RKO (cell line): ENCODE measurements around the gene GGACT.
"Not testable (repeated sequence)": the region's sequence is repeated elsewhere in the genome, so short reads cannot be mapped to it uniquely, and the experiment has no call there.

Experiments
- DNase-seq: peaks from one replicate; pipeline ENCODE4 v3.0.0-alpha.2; 2016; ENCODE audit warnings: low spot score

The GGACT gene

GRCh38 chr13:100588331-100589177, at the start of gene GGACT:
Gene GGACT (minus strand): TSS chr13:100588789. CDS start chr13:100532591, 56,198 bp downstream.
- DNase-seq = peak; percentile 56

DNA sequence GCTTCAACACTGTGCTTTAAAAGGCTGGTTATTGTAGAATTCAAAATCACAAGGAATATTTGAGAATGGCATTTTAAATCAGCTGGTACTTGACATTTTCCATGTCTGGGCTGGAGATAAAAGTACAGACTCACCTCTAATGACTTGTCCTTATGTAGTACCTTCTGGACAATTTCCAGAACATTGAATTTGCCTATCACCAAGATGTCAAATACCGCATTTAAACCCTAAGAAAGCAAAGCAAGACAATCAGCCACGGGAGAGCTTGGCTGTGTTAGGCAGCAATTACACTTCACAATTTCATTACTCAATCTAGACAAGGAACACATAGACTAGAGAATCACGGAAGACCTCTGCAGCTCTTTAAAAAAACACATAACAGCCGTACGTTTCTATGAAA, 49.2 kb upstream of the GGACT start:
- DNase-seq = no peak

DNA sequence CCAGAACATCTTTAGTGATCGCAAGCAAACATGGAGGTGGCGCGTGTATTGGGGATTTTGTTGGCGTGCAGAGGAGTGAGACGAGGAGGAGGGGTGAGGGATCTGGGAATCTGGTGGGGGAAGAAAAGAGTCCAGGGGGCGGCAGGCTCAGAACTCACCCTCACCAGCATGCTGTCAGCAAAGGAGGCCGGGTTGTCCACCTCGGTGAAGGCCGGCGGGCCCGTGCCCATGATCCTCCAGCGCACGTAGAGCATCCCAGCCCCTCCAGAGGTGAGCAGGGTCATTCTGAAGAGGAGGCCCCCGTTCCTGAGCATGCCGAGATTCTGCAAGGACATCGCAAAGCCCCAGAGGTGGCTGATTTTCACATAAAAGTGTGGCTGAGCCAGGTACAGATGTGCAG, 48.8 kb upstream of the GGACT start:
- DNase-seq = no peak

GRCh38 chr13:100636441-100636840, 47.9 kb upstream of the GGACT start:
- no peak for DNase-seq

DNA sequence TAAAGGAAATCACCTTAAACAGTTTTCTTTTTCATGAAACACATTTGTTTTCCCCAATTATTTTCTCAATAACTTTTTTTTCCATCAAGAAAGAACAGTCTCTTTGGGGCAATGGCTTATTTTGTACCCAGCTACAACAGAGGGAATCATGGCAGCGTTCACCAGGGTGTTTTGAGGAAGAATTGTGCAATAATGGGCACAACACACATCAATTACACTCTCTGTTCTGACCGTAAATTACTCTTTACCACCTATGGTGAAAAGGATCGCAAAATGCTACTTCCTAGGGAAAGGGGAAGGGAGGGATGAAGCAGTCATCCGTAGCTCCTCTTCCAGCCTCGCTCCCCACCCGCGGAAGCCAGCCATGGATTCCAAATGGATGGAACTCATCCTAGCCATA, 47.4 kb upstream of the GGACT start:
- DNase-seq = no peak

GRCh38 chr13:100634696-100635095, 46.1 kb upstream of the GGACT start:
- no peak for DNase-seq

DNA sequence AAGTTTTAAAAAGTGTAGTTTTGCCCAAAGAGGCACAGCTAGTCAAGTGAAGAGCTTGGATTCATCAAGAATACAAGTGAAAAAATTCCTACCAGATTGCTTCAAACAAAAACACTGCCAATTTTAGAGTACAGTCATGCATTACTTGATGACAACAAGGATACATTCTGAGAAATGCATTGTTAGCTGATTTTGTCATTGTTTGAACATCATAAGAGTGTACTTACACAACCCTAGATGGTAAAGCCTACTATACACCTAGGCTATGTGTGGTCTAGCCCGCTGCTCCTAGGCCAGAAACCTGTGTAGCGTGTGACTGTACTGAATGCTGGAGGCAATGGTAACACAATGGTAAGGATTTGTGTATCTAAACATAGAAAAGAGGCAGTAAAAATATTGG, 44.9 kb upstream of the GGACT start:
- DNase-seq = peak; percentile 53

GRCh38 chr13:100630555-100630954, 42.0 kb upstream of the GGACT start:
- no peak for DNase-seq

DNA sequence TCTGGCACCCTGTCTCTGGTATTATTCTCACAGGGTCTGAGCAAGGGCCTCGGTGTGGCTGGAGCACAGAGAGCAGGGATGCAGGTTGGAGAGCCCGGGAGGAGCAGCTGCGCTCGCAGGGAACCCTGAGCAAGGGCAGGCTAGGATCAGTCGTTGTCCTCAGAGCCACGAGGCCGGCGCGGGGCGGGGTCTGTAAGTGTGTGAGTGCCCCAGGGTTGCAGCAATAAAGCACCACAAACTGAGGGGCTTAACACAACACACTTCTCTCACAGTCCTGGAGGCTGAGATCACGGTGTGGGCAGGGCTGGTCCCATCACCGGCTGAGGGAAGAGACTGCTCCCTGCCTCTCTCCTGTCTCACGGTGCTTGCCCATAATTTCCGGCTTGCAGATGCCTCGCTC, 38.5 kb upstream of the GGACT start:
- DNase-seq = no peak

DNA sequence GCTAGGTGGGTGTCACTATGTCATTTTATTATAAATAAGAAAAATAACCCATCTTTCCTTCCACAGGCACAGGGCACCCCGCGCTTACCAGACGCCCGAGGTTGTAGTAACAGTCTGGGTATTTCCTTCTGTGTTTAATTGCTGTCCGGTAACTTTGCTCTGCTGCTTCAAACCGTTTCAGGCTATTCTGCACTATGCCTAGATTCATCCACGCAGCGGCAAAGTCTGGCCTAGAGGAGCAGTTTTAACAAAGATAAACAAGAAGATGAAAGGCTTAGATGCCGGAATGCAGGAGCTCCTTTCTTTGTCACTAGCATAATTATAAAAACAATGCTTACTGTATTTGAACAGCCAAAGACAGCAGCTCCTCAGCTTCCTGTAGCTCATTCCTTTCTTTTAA, 36.9 kb upstream of the GGACT start:
- no peak for DNase-seq

GRCh38 chr13:100620792-100621191, 32.2 kb upstream of the GGACT start:
- no peak for DNase-seq

- no peak for DNase-seq
Observed at GRCh38 chr13:100619940-100620339, 31.4 kb upstream of the GGACT start.

GRCh38 chr13:100618897-100619296, 30.3 kb upstream of the GGACT start:
- DNase-seq = not testable (repeated sequence)

DNA sequence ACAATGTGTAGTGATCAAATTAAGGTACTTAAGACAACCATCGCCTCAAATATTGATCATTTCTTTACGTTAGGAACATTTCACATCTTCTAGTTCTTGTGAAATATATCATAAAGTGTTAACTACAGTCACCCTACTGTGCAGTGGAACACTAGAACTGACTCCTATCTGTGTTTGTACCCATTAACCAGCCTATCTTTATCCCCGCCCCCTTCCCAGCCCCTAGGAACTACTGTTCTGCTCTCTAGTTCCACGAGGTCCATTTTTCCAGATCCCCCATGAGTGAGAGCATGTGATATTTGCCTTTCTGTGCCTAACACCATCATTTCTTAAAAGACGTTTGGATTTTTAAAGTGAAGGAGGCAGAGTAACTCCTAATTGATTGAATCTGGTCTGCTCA, 24.4 kb upstream of the GGACT start:
- DNase-seq = no peak

DNA sequence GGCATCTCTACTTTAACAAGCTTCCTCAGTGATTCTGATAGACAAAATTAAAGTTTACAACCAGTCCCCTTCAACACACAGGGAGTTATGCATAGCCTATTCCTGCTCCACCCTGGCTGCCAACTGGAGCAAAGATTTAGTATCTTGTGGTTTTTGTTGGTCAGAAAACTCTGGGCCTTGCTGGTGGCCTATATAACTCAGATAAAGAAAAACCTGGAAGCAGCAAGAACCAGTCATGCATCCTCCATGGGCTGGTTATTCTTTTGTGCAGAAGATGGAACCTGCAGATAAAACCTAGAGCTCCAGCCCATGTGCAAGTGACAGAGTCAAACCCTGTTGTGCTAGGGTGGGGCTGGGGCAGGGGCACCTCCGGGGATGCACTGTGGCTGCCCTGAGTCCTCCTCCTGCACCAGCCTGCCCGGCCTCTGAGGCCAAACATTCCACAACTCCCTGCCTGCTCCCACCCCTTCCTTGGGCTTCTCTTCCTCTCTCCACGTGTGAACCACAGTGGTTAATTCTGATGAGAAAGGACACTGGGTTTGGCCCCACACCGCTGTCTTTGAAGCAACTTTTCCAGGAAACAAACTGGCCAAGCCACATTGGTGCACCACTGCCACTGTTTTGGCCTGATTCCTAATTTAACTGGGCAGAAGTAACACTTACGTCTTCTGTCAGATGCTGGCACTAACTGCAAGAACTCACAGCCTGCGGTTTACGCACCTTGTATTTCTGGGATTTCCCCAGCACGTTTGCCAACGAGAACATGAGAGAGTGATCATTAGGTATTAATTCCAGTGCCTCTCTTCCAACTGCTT, 23.3 kb upstream of the GGACT start:
- no peak for DNase-seq

- DNase-seq = no peak
Observed at GRCh38 chr13:100610391-100611347, 22.1 kb upstream of the GGACT start.

DNA sequence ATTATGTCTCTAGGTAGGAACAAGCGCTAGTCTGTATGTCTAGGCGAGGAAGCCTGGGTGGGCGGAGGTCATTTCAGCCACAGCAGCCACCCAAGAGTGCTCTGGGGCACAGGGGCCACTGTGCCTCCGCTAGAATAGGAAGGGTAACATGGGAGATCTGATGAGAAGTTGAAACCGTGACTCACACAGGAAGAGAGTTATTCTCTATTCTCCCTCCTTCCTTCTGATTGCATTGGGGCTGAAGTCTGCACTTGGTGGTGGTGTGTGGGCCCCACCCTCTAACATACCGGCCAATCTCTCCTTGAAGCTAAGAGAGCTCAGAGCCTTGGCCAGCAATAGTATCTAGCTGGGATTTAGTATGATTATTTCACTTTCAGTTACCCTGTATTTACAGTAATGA, 20.3 kb upstream of the GGACT start:
- no peak for DNase-seq

DNA sequence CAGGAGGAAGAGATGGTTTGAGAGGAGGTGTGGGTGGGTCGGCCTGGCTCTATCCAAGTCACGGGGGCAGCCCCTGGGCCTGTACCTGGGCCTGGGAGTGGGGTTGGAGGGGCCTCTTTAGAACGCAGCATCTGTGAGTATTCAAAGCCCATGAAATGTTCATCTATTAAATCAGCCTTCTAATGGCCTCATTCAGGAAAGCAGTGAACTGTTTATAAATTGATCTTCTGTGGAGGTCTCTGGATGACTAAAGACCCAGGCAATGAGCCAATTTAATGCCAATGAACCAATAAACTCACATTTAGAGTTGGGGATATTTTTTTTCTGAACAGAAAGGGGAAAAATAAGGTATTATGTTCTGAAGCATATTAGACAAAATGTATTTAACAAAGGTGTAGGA, 19.9 kb upstream of the GGACT start:
- DNase-seq = no peak

DNA sequence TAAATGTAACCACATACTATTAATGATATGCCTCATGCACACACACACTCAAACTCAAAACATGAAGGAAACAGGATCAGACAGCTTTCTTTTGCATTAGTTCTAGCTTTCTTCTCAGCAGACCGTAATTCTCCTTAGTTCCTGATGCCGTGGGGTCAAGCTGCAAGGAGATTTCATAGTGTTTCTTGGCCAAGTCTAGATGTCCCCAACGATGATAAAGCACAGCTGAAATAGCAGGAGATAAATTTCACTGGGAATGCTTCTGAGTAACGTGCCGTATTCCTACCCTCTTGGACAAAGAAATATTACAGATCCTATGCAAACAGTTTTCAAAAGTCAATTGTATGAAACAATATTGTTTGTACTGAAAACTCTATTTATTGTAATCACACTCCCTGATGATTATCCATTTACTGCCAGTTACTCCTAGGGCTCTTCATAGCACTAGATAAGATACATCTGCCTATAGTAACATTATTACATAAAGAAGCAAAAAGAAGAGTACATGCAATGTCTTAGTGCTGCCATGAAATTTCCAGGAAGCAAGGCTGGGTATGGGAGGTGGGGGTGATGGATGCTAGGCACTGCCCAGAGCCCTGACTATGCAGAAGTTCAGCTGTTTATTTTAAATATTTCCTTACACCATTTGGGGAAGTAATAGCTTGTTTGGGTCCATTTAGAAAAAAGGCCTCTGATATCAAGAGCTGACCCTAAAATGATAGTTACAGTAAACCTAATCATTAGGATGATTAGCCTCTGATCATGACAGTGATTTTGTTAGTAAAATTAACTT, 16.5 kb upstream of the GGACT start:
- DNase-seq = no peak

- DNase-seq = no peak
Observed at GRCh38 chr13:100602493-100603111, 14.0 kb upstream of the GGACT start.

- DNase-seq = no peak
Observed at GRCh38 chr13:100601716-100602115, 13.1 kb upstream of the GGACT start.
